GM18951 (cell line): ENCODE results near the gene LGI1.

Source experiments
- POLR2A ChIP-seq: IDR thresholded peaks from 4 replicates; pipeline ENCODE4 v1.6.1; 2011; ENCODE audit warnings: mild to moderate bottlenecking; ENCODE audit not compliant: insufficient read length, insufficient read depth; ENCODE audit errors: extremely low read depth
- in situ Hi-C: fragments of 300-500 bp; cut with MboI; formaldehyde crosslinking; loops from one replicate; pipeline ENCODE4 v1.12.0; 2022; ENCODE audit warnings: low sequenced_read_pairs, mixed read lengths, inconsistent platforms; ENCODE audit not compliant: unreplicated experiment

Gene LGI1

GRCh38 chr10:93797825-93798224 lies 40.1 kb downstream of the LGI1 start:
- in situ Hi-C loops, result no loop called here
- no peak for TF ChIP-seq POLR2A

DNA sequence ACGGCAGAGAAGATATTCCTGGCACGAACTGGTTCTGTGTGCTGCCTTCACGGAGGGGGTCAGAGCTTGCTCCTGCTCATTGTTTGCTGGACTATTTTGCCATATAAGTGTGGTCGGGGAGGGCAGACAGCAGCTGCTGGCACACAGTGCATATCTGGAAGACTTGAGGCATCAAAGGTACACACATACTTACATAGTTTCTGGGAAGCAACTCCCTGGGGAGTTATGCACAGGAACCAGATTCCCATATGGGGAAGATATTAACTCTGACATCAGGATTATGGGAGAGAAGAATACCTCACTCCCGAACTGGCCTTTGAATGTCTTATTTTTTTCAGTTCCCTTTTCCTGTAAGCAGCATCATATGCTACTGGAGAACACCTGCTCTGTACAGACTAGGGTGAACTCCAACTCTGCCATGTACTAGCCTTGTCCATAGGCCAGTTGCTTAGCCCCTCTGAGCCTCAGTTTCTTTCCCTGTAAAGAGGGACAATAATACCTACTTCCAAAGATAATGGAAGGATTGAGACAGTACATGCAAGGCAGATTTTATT lies 41.5 kb downstream of the LGI1 start:
- in situ Hi-C loops, result no loop called here

DNA sequence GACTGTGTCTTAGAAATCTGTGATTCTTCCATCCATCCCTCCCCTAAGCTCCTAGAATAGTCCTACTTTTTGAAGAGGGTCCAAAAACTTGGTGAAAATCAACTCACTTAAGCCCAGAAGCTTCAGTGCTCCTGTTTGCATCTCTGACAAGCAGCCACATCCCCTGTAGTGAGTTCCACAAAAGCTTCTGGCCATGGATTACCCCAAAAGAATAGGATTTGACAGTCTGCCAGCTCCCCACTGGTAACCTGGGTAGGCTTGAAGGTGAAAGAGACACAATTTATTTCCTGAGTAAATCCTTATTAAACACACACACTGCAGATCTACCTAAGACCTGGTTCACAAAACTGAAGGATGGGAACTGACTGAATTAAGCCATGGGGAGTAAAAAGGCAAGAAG lies 46.5 kb downstream of the LGI1 start:
- in situ Hi-C loops, result no loop called here
- TF ChIP-seq POLR2A, result no peak

More for the DNA sequence above, 41.5 kb downstream of the LGI1 start:
- TF ChIP-seq POLR2A, result no peak

DNA sequence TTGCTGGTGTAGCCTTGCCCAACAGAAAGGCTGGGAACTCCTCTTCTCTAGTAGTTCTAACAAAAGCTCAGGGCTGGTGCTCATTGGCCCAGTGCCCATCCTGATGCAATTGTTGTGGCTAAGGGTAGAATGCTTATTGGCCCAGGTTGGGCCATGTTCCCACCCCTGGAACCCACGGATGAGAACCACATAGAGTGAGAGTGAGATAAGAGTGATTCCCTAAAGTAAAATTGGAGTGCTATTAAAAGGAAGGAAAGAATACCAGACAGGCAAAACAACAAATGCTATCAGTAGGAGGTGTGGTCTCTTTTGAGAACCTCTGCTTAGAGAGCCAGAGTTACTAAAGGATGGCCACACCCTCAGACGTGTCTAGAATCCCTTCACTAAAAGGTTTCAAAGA lies 49.2 kb downstream of the LGI1 start:
- in situ Hi-C loops, result no loop called here
- no peak for TF ChIP-seq POLR2A

DNA sequence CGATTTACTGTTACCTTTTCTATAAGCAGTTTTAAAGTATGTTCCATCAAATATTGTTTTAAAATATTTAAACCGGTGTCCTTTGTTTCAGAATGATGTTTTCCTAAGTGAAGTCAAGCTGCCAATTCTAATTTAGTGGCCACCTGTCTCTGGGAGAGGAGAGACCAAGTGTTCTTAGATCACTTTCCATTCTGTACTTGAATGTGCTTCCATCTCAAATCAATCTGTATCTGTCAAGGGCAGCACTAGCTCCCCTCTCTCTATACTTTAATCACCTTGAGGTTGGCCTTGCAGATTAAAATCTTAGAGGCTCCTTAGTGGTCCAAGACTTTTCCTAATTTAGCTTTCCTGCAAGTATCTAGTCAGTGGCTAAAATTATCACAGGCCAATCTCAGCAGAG lies 49.6 kb downstream of the LGI1 start:
- in situ Hi-C loops, result no loop called here
- no peak for TF ChIP-seq POLR2A

- TF ChIP-seq POLR2A, result no peak
- in situ Hi-C loops, result no loop called here
Measured at GRCh38 chr10:93812659-93813338, 55.1 kb downstream of the LGI1 start.

- in situ Hi-C loops, result no loop called here
- TF ChIP-seq POLR2A, result no peak
Measured at GRCh38 chr10:93813507-93814465, 56.0 kb downstream of the LGI1 start.

DNA sequence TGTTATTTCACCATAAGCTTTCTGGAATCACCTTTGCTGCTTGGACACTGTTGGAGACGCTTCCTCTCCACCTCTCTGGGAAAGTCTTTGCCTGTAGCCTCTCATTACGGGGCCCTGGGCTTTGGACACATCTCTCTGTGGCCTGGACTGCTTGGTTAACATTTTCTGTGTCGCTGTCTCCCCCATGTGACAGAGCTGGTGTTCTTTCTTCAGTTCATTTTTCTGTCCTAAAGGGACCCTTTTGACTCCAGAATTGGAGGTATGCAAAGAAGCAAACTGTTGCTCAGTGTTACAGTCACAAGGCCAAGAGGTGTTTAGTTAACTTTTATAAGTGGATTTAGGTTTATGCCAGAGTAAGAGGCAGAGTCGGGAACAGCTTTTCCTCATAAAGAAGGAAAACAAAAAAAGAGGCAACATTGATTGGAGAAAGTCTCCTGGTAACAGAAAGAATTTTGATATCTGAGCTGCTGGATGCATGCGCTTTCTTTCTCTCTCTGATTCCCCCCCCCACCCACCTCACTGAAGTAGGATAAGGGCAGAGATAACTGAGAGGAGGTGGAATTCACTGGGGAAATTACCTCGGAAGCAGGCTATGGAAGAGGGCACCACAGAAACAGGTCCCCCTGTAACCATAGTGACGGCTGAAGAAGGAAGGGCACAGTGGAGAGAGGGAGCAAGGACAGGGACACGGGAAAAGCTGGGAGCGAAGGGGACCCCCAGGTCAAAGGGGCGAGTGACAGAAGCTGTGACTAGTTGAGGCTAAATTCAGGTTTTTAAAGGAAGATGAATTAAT lies 57.8 kb downstream of the LGI1 start:
- no peak for TF ChIP-seq POLR2A
- in situ Hi-C loops, result no loop called here

DNA sequence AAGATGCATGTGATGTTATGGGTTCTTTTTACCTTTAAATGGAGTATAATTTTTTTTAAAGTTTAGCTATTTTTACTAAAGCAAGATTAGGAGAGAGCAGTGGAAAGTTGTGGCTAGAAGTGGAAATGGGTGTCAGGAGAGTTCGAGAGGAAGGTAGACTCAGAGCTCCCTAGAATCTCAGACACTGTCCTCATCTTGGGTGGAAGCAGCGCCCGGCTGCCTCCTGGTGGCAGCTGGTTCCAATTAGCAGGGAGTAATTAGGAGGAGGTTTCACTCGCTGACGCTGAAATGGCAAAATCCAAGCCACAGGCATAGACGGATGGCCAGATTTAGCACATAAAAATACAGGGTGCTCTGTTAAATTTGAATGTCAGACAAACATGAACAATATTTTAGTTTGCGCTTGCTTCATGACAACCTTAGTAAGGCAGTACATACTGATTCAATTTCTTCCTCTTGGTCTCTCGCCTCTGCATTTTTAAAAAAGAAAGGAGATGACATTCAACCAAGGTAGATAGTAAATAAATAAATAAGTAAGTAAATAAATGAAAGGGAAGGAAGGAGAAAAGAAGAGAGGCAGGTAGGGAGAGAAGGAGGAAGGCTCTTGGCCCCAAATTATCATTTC lies 58.5 kb downstream of the LGI1 start:
- no peak for TF ChIP-seq POLR2A
- in situ Hi-C loops, result no loop called here

DNA sequence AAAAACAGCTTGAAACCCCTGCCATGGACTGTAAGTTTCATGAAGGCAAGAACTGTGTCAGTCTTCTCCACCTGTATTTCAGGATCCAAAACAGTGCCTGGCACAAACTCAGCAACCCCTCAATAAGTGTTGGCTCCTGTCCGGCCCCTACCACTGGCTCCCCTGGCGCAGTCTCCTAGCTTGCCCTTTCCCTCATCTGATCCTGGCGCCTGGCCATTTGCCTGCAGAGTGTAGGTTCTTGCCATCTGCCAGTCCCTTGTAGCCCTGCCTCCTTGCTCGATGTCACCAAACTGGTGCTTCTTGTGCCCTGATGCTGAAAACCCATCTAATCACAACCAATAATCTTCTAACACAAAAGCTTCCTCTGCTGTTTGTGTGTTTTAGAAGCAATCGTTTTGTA lies 60.4 kb downstream of the LGI1 start:
- TF ChIP-seq POLR2A, result no peak
- in situ Hi-C loops, result no loop called here

DNA sequence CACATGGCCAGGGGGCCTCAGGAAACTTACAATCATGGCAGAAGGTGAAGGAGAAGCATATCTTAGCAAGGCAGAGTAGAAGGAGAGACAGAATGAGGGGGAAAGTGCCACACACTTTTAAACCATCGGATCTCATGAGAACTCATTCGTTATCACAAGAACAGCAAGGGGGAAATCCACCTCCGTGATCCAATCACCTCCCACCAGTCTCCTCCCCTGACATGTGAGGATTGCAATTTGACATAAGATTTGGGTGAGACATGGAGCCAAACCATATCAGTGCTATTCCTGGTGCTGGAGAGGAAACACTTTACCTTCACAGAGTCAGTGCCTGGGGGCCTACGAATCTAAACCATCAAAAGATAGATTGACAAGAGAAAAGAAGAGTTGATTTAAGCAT lies 61.8 kb downstream of the LGI1 start:
- in situ Hi-C loops, result no loop called here
- TF ChIP-seq POLR2A, result no peak

DNA sequence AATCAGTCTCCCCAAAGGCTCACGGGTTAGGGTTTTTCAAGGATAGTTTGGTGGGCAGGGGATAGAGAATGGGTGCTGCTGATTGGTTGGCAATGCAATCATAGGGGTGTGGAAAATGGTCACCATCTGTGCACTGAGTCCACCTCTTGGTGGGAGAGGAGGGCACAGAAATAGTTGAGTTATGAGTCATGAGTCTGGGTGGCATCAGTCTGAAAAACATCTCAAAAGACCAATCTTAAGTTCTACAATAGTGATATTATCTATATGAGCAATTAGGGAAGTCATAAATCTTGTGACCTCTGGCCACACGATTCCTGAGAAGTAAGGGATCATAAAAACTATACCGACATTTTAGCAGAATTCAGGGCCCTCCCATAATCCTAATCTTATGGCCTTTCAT lies 62.7 kb downstream of the LGI1 start:
- in situ Hi-C loops, result no loop called here
- TF ChIP-seq POLR2A, result no peak

- in situ Hi-C loops, result no loop called here
- no peak for TF ChIP-seq POLR2A
Measured at GRCh38 chr10:93821051-93821772, 63.5 kb downstream of the LGI1 start.
